Stimulated activated CD8-positive, alpha-beta memory T cell treated with anti-CD3 and anti-CD28 coated beads, Interleukin-4, amount 100 ng/mL, for 4 hours (primary cell): Measurements from ENCODE around the gene CDC5L.
"Not testable (repeated sequence)": the region's sequence is repeated elsewhere in the genome, so short reads cannot be mapped to it uniquely, and the experiment has no call there.

ENCODE experiments used
- DNase-seq, 2 donors: peaks; one replicate each; pipeline ENCODE4 v3.0.0-alpha.2; 2020; ENCODE audit warnings: low read depth in 2 of 2, low spot score in 1 of 2

CDC5L gene

DNA sequence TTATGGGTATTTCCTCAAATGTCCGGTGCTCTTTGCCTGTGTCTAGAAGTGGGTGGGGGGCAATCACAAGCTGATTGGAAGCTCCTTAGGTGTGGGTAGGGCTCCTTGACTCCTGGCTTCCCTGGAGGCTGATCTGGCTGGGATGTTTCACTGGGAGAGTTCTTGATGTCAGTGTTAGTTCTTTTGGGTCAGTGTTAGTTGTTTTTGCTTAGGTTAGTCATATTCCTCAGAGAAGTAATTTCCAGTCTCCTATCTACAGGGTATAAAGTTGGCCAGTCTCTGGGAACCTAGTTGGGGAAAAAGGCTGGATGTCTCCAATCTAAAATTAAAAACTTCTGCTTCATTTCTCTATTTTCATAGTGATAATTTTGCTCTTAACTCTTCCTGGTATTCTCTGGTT, 23.6 kb downstream of the CDC5L start:
- DNase-seq = no peak

DNA sequence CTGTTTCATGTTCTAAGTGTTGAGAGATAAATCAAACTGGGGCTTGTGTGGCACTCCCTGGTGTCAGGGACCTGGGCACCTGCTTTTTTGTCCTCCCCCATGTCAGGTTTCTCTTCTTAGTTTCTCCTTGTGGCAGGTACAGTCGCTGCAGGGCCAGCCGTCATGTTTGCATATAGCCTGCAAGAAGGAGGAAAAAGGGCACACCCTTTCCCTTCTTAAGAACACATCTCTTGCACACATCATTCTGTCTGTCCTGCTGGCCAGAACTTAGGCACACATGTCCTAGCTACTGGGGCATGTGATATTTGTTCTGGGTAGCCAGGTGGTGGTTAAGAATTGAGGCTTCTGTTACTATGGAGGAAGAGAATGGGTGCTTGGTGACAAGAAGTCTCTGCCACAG, 27.9 kb downstream of the CDC5L start:
- no peak for DNase-seq

DNA sequence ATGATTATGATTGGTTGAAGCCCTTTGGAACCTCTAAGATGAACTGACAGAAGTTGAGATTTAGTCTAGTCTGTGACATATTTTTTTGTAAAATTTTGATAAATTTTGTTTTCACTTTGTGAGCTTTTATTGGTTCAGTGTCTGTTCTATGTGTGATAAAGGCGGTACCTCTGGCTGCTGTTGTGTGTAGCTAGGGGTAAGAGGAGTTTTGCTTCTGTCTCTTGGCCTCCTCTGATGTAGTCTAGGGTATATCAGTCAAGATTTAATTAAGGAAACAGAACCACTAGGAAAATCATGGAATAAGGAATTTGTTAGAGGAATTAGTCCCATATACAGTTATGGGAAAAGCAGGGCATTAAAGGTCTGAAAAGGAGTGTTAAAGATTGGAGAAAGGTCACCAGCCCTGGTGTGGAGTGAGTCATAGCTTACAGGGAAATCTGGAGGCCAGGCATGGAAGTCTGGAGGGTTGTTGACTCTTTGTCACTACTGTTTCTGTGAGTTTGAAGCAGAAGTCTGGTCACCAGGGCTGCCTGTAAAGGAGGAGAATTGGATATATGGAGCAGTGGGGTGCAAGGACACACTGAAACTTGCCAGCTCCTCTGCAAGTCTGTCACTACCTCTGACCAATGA, 28.5 kb downstream of the CDC5L start:
- no peak for DNase-seq

DNA sequence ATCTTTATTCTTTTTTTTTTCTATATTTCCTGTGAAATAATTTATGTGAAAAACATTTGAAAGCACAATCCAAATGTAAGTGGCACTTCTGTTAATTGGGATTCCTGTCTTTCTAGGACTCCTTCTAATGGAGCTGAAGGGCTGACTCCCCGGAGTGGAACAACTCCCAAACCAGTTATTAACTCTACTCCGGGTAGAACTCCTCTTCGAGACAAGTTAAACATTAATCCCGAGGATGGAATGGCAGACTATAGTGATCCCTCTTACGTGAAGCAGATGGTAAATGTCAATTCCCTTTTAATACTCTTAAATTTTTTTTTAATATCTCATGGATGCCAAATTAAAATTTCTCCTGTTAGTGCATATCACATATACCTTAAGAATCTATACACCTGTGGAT, 35.0 kb downstream of the CDC5L start:
- no peak for DNase-seq

DNA sequence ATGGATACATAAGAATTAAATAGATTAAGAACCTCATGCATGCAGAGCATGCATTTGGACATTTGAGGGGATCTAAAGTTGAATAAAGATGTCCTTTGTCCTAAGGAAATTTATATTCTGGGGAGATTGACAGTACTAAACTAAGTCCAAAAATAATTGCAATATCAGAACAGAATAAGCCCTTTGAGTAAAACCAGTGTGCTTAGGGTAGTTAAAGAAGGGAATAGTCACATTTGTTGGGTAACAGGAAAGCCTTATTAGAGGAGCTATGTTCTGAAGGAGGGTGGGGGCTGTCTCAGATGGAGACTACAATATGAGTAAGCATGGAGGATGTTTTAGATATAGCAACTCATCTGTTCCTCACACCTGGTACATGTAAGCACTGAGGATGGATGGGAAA, 35.8 kb downstream of the CDC5L start:
- no peak for DNase-seq

DNA sequence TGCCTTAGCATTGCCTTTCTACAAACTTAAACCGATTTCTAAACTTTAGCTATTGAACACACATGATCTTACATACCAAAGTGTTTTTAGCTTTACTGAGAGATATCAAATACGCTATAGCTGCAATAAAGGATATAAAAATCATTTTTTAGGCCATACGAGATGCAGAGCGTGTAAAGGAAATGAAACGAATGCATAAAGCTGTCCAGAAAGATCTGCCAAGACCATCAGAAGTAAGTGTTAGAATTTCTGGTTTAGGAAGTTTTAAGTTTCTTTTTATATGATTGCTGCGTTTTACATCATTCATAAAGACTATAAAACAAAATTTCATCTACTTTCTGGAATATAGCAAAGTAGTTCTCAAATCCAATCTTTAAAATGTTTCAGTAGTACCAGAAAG, 38.4 kb downstream of the CDC5L start:
- DNase-seq = no peak

DNA sequence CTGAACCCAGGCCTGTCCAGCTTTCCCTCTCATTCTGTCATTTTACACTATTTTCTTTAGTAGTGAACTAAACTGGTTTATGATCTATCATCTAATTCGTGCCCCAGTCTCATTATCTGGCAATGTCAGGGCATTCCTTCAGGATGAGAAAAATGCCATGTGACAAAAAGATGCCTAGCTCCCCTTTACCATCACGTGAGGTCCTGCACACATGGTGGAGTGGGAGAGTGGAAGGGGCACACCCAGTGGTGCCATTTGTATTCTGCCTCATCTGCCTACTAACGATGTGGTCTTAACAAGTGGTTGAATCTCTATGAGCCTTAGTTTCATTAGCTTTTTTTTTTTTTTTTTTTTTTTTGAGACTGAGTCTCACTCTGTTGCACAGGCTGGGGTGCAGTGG, 41.2 kb downstream of the CDC5L start:
- no peak for DNase-seq

DNA sequence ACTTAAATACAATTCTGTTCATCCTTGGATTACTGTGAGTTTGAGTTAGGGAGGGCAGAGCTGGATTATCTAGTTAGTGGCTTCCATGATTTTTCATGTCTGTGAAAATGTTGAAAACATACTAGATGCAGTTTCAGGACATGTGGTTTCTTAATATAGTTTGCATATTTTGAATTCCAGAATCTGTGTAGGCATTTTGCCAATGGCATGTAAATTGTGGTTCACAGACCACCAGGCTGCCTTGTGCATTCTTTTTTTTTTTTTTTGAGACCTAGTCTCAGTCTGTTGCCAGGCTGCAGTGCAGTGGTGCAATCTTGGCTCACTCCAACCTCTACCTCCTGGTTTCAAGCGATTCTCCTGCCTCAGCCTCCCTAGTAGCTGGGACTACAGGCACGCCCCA, 42.8 kb downstream of the CDC5L start:
- DNase-seq = no peak

DNA sequence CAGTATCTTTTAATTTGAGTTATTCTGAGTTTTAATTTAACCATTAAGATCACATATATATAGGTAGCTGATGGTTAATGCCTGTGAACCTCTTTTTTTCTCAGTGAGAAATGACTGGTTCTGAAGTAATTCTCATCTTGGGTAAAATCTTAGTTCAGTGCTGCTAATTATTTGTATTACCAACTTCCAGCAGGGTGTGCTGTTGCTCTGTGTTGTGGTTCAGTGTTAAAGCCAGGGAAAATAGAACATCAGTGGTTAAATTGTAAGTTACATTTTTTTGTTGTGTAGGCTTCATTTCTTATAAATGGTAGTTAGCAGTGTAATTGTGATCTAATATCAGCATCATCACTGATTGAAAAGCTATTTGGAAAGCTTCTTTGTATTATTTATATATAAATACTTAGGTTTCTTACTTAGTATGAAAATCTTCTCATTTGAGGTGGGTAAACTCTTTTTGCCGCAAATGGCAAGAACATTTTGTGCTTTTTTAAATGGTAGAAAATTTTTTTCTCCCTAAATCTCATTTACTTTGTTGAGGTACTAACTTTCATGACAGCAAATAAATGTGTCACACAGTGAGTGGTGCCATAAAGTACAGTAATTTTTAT, 43.7 kb downstream of the CDC5L start:
- DNase-seq = no peak

DNA sequence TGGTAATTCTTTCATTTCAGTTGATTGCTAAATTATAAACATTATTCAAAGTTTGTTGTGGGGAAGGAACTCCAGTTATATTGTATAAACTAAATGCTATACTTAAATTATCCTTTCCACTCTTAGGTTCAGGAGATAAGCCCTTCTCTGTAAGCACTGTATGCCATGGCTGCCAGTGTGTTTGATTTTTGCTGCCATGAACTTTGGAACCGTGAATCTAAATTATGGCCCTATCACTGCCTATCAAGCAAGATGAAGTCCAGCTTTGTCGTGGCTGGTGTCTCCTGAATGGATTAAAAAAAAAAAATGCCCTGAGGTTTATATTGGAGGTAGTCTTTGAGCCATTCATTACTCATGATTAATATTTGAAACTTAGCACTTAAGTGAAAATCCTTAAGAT, 44.7 kb downstream of the CDC5L start:
- DNase-seq = no peak

DNA sequence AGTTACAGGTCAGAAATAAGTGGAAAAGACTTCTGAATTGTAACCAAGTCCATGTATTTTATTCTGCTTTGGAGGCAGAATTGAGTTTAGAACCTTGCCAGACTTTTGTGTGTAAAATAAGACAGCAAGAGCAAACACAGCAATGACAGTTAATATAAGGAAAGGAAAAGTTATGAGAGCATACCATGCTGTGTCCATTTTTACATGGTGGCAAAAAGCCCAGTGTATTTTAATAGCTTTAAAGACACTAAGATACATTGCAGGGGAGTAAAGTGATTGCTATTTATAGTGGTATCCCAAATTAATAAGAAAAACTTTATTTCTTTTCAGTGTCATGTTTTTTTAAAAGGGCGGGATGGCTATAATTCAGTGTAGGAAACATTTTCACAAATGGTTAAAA, 45.2 kb downstream of the CDC5L start:
- DNase-seq = no peak

DNA sequence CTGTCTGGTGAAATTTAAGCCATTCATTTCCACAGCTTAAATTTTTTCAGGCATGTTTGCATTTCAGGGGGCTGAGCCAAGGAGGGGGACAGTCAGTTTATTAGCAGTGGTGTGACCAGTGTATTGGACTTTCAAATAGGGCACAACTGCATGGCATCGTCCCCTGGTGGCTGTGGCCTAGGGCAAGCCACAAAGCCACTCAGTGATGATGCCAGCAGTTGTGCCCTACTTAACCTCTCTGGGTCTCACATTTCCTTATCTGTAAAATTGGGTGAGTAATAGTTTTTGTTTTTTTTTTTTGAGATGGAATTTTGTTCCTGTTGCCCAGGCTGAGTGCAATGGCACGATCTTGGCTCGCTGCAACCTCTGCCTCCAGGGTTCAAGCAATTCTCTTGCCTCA, 48.0 kb downstream of the CDC5L start:
- no peak for DNase-seq

DNA sequence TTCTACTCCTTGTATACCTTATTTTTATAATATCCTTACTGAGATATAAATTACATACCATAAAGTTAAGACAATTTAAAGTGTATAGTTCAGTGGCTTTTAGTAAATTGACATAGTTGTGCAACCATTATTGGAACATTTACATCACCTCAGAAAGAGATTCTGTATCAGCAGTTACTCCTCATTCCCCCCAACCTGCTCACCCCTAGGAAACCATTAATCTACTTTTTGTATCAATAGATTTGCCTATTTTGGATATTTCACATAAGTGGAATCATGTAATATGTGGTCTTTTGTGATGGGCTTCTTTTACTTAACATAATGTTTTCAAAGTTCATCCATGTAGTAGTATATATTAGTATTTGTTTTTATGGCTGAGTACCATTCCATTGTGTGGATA, 51.3 kb downstream of the CDC5L start:
- DNase-seq = no peak

DNA sequence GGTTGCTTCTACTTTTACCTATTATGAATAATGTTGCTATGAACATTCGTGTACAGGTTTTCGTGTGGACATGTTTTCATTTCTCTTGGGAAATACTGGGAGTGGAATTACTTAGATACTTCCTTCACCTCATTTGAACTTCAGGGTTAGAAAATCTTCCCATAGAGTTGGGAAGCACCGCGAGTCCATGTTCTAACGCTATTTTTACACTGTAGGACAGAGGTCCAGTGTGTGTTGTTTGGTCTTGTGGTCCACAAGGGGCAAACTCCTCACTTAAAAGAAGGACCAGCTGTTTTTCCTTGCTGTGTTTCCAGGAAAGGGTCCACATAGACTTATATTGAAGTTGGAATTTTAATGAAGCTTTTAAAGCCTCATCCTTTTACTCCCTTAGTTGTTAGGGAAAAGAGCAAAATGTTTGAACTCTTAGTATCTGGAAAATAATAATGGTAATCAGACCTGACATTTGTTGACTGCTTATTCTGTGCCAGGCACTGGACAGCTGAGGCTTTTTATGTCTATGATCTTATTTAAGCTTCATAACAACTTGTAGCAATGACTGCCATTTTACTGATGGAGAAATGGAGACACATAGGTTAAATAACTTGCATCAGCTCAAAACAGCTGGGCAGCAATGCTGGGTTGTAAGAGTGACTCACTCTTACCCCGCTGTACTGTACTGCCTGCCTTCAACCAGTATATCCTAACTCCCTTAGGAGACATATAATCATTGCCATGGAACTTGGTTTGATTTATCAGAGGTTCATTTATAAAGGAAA, 52.0 kb downstream of the CDC5L start:
- DNase-seq = no peak

DNA sequence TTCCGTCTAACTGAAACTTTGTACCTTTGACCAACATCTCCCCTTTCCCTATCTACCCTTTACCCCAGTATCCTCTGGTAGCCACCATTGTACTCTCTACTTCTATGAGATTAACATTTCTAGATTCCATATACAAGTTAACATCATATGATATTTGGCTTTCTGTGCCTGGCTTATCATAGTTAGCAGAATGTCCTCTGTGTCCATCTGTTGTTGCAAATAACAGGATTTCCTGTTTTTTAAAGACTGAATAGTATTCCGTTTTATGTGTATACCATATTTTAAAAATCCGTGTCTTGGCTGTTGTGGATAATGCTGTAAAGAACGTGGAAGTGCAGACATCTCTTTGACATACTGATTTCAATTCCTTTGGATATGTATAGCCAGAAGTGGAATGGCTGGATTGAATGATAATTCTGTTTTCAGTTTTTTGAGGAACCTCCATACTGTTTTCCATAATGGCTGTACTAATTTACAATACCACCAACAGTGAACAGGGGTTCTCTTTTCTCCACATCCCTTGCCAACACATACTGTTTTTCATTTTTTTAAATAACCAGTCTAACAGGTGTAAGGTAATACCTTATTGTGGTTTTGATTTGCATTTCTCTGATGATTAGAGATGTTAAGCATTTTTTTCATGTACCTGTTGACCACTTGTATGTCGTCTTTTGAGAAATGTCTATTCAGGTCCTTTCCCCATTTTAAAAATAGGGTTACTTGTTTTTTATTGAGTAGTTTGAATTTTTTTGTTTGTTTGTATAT, 53.8 kb downstream of the CDC5L start:
- DNase-seq = no peak

DNA sequence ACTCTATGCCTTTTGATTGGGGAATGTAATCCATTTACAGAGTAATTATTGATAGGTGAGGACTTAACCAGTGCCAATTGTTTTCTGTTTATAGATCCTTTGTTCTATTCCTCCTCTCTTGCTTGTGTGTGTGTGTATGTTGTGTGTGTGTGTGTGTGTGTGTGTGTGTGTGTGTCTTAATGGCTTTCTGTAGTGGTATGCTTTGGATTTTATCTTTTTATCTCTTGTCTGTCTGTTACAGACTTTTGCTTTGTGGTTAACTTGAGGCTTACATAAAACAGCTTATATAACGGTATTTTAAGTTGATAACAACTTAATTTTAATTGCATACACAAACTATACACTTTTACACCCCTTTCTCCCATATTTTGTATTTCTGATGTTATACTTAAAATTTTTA, 54.7 kb downstream of the CDC5L start:
- no peak for DNase-seq

DNA sequence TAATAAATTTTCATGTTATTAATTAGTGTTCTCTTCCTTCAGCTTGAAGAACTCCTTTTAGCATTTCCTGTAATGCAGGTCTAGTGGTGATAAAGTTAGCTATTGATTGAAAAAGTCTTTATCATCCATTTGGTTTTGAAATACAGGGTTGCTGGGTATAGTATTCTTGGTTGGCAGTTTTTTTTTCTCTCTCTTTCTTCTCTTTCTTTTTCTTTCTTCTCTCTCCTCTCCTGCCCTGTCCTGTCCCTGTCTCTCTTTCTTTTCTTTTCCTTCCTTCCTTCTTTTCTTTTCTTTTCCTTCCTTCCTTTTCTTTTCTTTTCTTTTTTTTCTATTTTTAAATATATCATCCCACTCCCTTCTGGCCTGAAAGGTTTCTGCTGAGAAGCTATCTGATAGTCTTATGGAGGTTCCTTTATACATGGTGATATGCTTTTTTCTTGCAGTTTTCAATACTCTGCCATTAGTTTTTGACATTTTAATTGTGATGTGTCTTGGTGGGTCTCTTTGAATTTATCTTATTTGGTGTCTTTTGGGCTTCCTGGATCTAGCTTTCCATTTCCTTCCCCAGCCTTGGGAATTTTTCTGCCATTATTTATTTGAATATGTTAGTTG, 55.4 kb downstream of the CDC5L start:
- no peak for DNase-seq

DNA sequence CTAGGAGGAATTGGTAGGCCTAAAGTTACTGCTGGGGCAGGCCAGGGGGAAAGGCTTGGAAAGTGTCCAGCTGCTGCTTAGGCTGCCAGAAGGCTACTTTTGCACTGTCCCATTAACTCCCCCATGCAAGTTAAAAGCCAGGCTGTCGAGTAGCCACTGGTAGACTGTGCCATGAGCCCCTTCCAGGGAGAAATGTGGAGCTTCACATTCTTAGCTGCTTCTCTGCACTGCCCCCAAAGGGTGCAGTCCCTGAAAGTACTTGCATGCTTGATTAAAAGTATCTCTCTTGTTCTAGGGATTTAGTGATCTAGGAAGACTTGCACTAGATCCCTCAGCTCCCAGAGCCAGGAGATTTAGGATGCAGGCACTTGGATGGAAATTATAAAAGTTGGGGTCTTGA, 57.3 kb downstream of the CDC5L start:
- DNase-seq = no peak

DNA sequence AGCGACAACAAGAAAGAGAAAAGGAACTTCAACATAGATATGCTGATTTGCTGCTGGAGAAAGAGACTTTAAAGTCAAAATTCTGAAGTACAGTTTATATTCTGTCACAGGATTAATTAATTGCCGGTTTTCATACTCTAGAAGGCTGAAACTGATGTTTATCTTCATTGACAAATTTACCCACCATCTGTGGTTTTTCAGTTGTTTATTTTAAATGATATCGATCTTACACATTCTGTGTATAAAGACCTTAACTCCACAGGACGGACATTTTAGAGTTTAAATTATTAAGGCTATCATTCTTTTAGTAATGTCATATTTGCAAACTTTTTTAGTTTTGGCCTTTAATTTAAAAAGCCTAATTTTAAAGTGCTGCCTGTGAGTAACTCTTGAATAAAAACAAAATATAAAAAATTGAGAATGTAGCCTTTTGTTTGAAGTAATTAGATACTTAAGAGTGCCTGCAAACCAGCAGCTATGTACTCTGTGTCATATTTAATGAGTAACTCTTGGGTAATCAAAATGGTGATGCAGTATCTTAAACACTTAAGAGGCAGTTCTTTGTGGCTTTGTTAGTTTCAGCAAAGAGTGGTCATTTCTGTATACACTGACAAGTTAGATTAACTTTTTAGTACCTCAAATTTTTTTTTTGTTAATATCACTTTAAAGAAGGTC, 59.3 kb downstream of the CDC5L start:
- DNase-seq = no peak

DNA sequence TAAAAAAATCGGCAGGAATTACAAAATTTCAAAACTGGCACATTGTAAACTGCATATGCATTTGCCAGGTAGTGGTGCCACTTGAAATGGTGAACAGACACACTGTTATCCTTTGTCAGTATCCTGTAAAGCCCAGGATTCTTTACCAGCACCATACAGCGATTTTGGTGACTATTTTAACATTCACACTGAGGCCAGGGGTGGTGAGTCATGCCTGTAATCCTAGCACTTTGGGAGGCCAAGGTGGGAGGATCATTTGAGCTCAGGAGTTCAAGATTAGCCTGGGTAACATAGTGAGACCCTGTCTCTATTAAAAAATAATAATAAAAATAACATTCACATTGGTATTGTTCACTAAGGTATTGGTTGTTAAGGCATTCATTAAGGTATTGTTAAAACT, 61.7 kb downstream of the CDC5L start:
- DNase-seq = not testable (repeated sequence)
